Kidney epithelial cell (primary cell): ENCODE results near the gene TGM5. TPM values are rescaled to one million over a fixed set of nuclear protein-coding genes. Genes with fewer than 3 reads are reported as not detected.

Experiments used
- DNase-seq: peaks from one replicate; pipeline ENCODE4 v3.0.0-alpha.2; 2010; ENCODE audit warnings: low read depth
- H3K27me3 ChIP-seq: 2 replicates; pipeline ENCODE4 v1.6.0; 2011; ENCODE audit warnings: low read length; ENCODE audit not compliant: control insufficient read depth, insufficient read depth
- H3K36me3 ChIP-seq: 2 replicates; pipeline ENCODE4 v1.5.1; 2011; ENCODE audit warnings: low read length; ENCODE audit not compliant: control insufficient read depth, insufficient read depth
- H3K4me3 ChIP-seq: 2 replicates; pipeline ENCODE4 v1.5.1; 2011; ENCODE audit warnings: low read depth, mild to moderate bottlenecking, control low read depth, low read length
- CTCF ChIP-seq: IDR thresholded peaks from 2 replicates; pipeline ENCODE4 v1.5.1; 2011; ENCODE audit warnings: mild to moderate bottlenecking, moderate library complexity, low read length, control low read depth, inconsistent platforms; ENCODE audit not compliant: insufficient read depth, poor library complexity, severe bottlenecking
- total RNA-seq: library from RNA; depleted of rRNA; stranded (reverse); fragments of >200 nt; gene quantifications from 2 replicates; pipeline ENCODE4 v1.2.3, GENCODE V29; 2015

The TGM5 gene
- total RNA-seq, 1 donor from 2014 or later, result not detected

- peaks cover 4% of the 10 kb centered on the region for H3K27me3 ChIP-seq
- H3K36me3 ChIP-seq, result no peaks in the 10 kb centered on the region
- no peak overlapping the region for H3K4me3 ChIP-seq
- no peak for DNase-seq
- TF ChIP-seq CTCF, result no peak
These were observed 26.8 kb downstream of the TGM5 start for GRCh38 chr15:43239732-43240491.

- Histone ChIP-seq H3K27me3 (peaks cover 4% of the 10 kb centered on the region), H3K36me3 (no peaks in the 10 kb centered on the region), H3K4me3 (no peak overlapping the region)
- DNase-seq, result no peak
- no peak for TF ChIP-seq CTCF
These were observed 28.0 kb downstream of the TGM5 start for GRCh38 chr15:43238671-43239131.

- peaks cover 7% of the 10 kb centered on the region for H3K27me3 ChIP-seq
- DNase-seq, result no peak
- H3K36me3 ChIP-seq, result no peaks in the 10 kb centered on the region
- TF ChIP-seq CTCF, result no peak
- H3K4me3 ChIP-seq, result no peak overlapping the region
These were observed 28.8 kb downstream of the TGM5 start for GRCh38 chr15:43237842-43238470.

GRCh38 chr15:43235536-43235935 lies 31.2 kb downstream of the TGM5 start:
- no peaks in the 10 kb centered on the region for H3K36me3 ChIP-seq
- no peak overlapping the region for H3K4me3 ChIP-seq
- no peak for DNase-seq
- TF ChIP-seq CTCF, result no peak
- H3K27me3 ChIP-seq, result peaks cover 3% of the 10 kb centered on the region

- no peak overlapping the region for H3K4me3 ChIP-seq
- H3K36me3 ChIP-seq, result no peaks in the 10 kb centered on the region
- peaks cover 5% of the 10 kb centered on the region for H3K27me3 ChIP-seq
- TF ChIP-seq CTCF, result no peak
- DNase-seq, result no peak
These were observed 34.3 kb downstream of the TGM5 start for GRCh38 chr15:43232289-43232874.
